ENCODE measurements around the gene TNF.

DNA sequence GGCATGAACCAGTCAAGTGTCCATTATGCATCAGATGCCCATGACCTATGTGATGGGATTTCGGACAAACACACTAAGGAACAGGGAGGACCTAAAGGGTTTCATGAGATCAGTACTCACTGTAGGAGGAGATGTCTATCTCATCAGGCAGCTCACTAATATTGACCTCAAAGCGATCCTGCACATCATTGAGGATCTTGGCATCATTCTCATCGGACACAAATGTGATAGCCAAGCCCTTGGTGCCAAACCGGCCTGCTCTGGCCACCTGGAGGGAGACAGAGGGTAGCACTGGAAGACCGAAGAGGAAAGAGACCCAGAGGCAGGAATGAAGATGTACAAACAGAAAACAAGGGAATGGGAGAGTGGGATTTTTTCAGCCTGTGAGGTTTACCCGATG, 44.7 kb upstream of the TNF start:
- TF ChIP-seq, protein P1, sequence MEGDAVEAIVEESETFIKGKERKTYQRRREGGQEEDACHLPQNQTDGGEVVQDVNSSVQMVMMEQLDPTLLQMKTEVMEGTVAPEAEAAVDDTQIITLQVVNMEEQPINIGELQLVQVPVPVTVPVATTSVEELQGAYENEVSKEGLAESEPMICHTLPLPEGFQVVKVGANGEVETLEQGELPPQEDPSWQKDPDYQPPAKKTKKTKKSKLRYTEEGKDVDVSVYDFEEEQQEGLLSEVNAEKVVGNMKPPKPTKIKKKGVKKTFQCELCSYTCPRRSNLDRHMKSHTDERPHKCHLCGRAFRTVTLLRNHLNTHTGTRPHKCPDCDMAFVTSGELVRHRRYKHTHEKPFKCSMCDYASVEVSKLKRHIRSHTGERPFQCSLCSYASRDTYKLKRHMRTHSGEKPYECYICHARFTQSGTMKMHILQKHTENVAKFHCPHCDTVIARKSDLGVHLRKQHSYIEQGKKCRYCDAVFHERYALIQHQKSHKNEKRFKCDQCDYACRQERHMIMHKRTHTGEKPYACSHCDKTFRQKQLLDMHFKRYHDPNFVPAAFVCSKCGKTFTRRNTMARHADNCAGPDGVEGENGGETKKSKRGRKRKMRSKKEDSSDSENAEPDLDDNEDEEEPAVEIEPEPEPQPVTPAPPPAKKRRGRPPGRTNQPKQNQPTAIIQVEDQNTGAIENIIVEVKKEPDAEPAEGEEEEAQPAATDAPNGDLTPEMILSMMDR (IDR thresholded peaks at IDR 0.05), result no peak
- no peak for TF ChIP-seq POLR2A (IDR thresholded peaks at IDR 0.05)

Measured in testis (tissue), 2 donors.